PC-3 (cell line): Measurements from ENCODE around the gene DCAF8. TPM values are rescaled to one million over a fixed set of nuclear protein-coding genes. Genes with fewer than 3 reads are reported as not detected.

Experiments
- ATAC-seq: fragments of 200-7000 bp; cut with Tn5 transposase; 2 replicates; pipeline ENCODE4 v1.9.1; 2020; ENCODE audit warnings: mild to moderate bottlenecking, moderate library complexity
- BruUV-seq: library from RNA; stranded (reverse); fragments of 400-500 nt; replicated peaks from 2 replicates; lab custom pipeline; 2021; lab: Mats Ljungman, UMichigan
- CTCF ChIA-PET: fragments of 300-600 bp; sonication (Branson Sonifier 250); formaldehyde crosslinking; loops from one replicate; lab custom pipeline; 2022; ENCODE audit warnings: antibody characterized with exemption; lab: Charles Lee
- POLR2A ChIA-PET: fragments of 300-600 bp; sonication (Branson Sonifier 250); formaldehyde crosslinking; loops from one replicate; lab custom pipeline; 2022; ENCODE audit warnings: antibody characterized with exemption; ENCODE audit not compliant: unreplicated experiment; lab: Charles Lee
- DNase-seq: peaks from one replicate; pipeline ENCODE4 v3.0.0-alpha.2; 2015
- H2AFZ ChIP-seq: fragments of 300-600 bp; sonication (generic); 2 replicates; pipeline ENCODE4 v1.6.0; 2016; ENCODE audit warnings: antibody characterized with exemption, low read length
- H3F3A ChIP-seq: fragments of 300-600 bp; sonication (generic); one replicate; pipeline ENCODE4 v1.6.0; 2017; ENCODE audit warnings: antibody characterized with exemption, low read length, control low read depth, mild to moderate bottlenecking; ENCODE audit not compliant: unreplicated experiment
- H3K27ac ChIP-seq: fragments of 300-600 bp; sonication (generic); 2 replicates; pipeline ENCODE4 v1.5.1; 2016; ENCODE audit warnings: mild to moderate bottlenecking, low read length
- H3K27me3 ChIP-seq: fragments of 300-600 bp; sonication (generic); 2 replicates; pipeline ENCODE4 v1.6.1; 2016; ENCODE audit warnings: low read length, mixed read lengths
- H3K36me3 ChIP-seq: fragments of 300-600 bp; sonication (generic); 2 replicates; pipeline ENCODE4 v1.6.1; 2016; ENCODE audit warnings: low read depth, mixed run types, low read length, mixed read lengths
- H3K4me1 ChIP-seq: fragments of 300-600 bp; sonication (generic); 2 replicates; pipeline ENCODE4 v1.5.1; 2016; ENCODE audit warnings: low read length; ENCODE audit not compliant: insufficient read depth
- H3K4me2 ChIP-seq: fragments of 300-600 bp; sonication (generic); 2 replicates; pipeline ENCODE4 v1.6.0; 2016; ENCODE audit warnings: low read length
- H3K4me3 ChIP-seq: fragments of 300-600 bp; sonication (generic); 2 replicates; pipeline ENCODE4 v1.5.1; 2016; ENCODE audit warnings: mild to moderate bottlenecking, low read length, mixed read lengths
- H3K79me2 ChIP-seq: fragments of 300-600 bp; sonication (generic); 2 replicates; pipeline ENCODE4 v1.6.1; 2017; ENCODE audit warnings: low read length, mixed read lengths
- H3K9ac ChIP-seq: fragments of 300-600 bp; sonication (generic); 2 replicates; pipeline ENCODE4 v1.6.0; 2016; ENCODE audit warnings: mild to moderate bottlenecking, low read length
- H3K9me2 ChIP-seq: fragments of 300-600 bp; sonication (generic); replicated peaks from 2 replicates; pipeline ENCODE4 v1.6.1; 2016; ENCODE audit warnings: mixed run types, low read length, mixed read lengths
- H3K9me3 ChIP-seq: fragments of 300-600 bp; sonication (generic); 2 replicates; pipeline ENCODE4 v1.6.1; 2016; ENCODE audit warnings: low read length, mixed read lengths
- H4K20me1 ChIP-seq: fragments of 300-600 bp; sonication (generic); 2 replicates; pipeline ENCODE4 v1.6.1; 2016; ENCODE audit warnings: low read length, mixed read lengths
- CTCF ChIP-seq: fragments of 300-600 bp; sonication (generic); conservative IDR thresholded peaks from 2 replicates; pipeline ENCODE4 v1.5.1; 2017; ENCODE audit warnings: antibody characterized with exemption, low read depth, mild to moderate bottlenecking, low read length
- EZH2 ChIP-seq: fragments of 300-600 bp; sonication (generic); IDR thresholded peaks from one replicate; pipeline ENCODE4 v1.6.1; 2017; ENCODE audit warnings: antibody characterized with exemption, mild to moderate bottlenecking, low read length; ENCODE audit not compliant: unreplicated experiment
- EZH2phosphoT487 ChIP-seq: fragments of 300-600 bp; sonication (generic); IDR thresholded peaks from 2 replicates; pipeline ENCODE4 v1.6.1; 2018; ENCODE audit warnings: mild to moderate bottlenecking, antibody characterized with exemption, low read length, borderline replicate concordance
- intact Hi-C: fragments of 100-400 bp; cut with micrococcal nuclease; formaldehyde crosslinking; loops from 2 replicates; pipeline ENCODE4 v1.9.0; 2023
- total RNA-seq: library from RNA; depleted of rRNA; stranded (reverse); fragments of >200 nt; gene quantifications from 2 replicates; pipeline ENCODE4 v1.2.3, GENCODE V29; 2014

The DCAF8 gene
- total RNA-seq, 1 experiment from 2014 or later, result 122 TPM

GRCh38 chr1:160245434-160245833, 16.9 kb downstream of the DCAF8 start:
- POLR2A ChIA-PET, result interaction anchor here (0.6 kb wide), 1 partner anchor 25 kb away, joined by 6 read pairs; no protein-coding TSS in a partner anchor

GRCh38 chr1:160244209-160244608, 18.1 kb downstream of the DCAF8 start:
- no peaks in the 10 kb centered on the region for H3K9me2 ChIP-seq
- DNase-seq, result peak; percentile 64
- TF ChIP-seq CTCF (no peak), EZH2 (no peak), EZH2phosphoT487 (no peak)
- peaks cover 24% of the 10 kb centered on the region for H4K20me1 ChIP-seq
- H3K4me3 ChIP-seq, result no peak overlapping the region
- no peak overlapping the region for H3K9ac ChIP-seq
- H2AFZ ChIP-seq, result no peak overlapping the region
- intact Hi-C loops, result loop anchor here (2.0 kb wide), 1 partner anchor 51 kb away; no protein-coding TSS in a partner anchor
- ChIA-PET CTCF (interaction anchor here (0.7 to 1.9 kb wide), 4 partner anchors 25 to 143 kb away, joined by 4 to 11 read pairs (median 8); no protein-coding TSS in a partner anchor), POLR2A (interaction anchor here (0.6 to 1.1 kb wide), 2 partner anchors 18 to 39 kb away, joined by 3 to 5 read pairs; no protein-coding TSS in a partner anchor)
- H3F3A ChIP-seq, result no peaks in the 10 kb centered on the region
- H3K79me2 ChIP-seq, result peaks cover 60% of the 10 kb centered on the region
- no peak overlapping the region for H3K27ac ChIP-seq
- H3K36me3 ChIP-seq, result peaks cover 24% of the 10 kb centered on the region
- no peaks in the 10 kb centered on the region for H3K9me3 ChIP-seq
- no peaks in the 10 kb centered on the region for H3K27me3 ChIP-seq
- no peak overlapping the region for H3K4me2 ChIP-seq
- H3K4me1 ChIP-seq, result peaks cover 19% of the 10 kb centered on the region
- no TSS peak for BruUV-seq
- ATAC-seq, result peak; percentile 88

More at GRCh38 chr1:160245434-160245833, 16.9 kb downstream of the DCAF8 start:
- H3K36me3 ChIP-seq, result peaks cover 13% of the 10 kb centered on the region; the same call in 1 of the 2 replicates
- peaks cover 19% of the 10 kb centered on the region for H3K4me1 ChIP-seq
- intact Hi-C loops, result loop anchor here (2.0 kb wide), 1 partner anchor 53 kb away; no protein-coding TSS in a partner anchor
- H3K27ac ChIP-seq, result no peak overlapping the region
- TF ChIP-seq EZH2 (no peak), EZH2phosphoT487 (no peak)
- no peaks in the 10 kb centered on the region for H3F3A ChIP-seq
- H3K9ac ChIP-seq, result no peak overlapping the region
- no peak overlapping the region for H3K4me3 ChIP-seq
- H3K79me2 ChIP-seq, result peaks cover 71% of the 10 kb centered on the region
- CTCF ChIA-PET, result interaction anchor here (1.9 kb wide), 1 partner anchor 46 kb away, joined by 11 read pairs; no protein-coding TSS in a partner anchor
- H3K27me3 ChIP-seq, result no peaks in the 10 kb centered on the region
- H3K9me2 ChIP-seq, result no peaks in the 10 kb centered on the region
- ATAC-seq (no peak), DNase-seq (no peak)
- H4K20me1 ChIP-seq, result peaks cover 24% of the 10 kb centered on the region
- no TSS peak for BruUV-seq
- H3K4me2 ChIP-seq, result no peak overlapping the region
- no peak overlapping the region for H2AFZ ChIP-seq
- H3K9me3 ChIP-seq, result no peaks in the 10 kb centered on the region

- H3K9ac ChIP-seq, result no peak overlapping the region
- ChIA-PET POLR2A (interaction anchor here (0.6 kb wide), 1 partner anchor 18 kb away, joined by 3 read pairs; no protein-coding TSS in a partner anchor), CTCF (interaction anchor here (0.5 to 1.9 kb wide), 5 partner anchors 24 to 1211 kb away, joined by 3 to 11 read pairs (median 7); no protein-coding TSS in a partner anchor)
- intact Hi-C loops, result loop anchor here (2.0 kb wide), 1 partner anchor 51 kb away; no protein-coding TSS in a partner anchor
- no peak overlapping the region for H2AFZ ChIP-seq
- H3K27me3 ChIP-seq, result no peaks in the 10 kb centered on the region
- ATAC-seq (no peak), DNase-seq (no peak)
- TF ChIP-seq EZH2phosphoT487 (no peak), CTCF (no peak), EZH2 (no peak)
- H3K27ac ChIP-seq, result no peak overlapping the region
- H3F3A ChIP-seq, result no peaks in the 10 kb centered on the region
- no peak overlapping the region for H3K4me2 ChIP-seq
- H3K36me3 ChIP-seq, result peaks cover 28% of the 10 kb centered on the region
- no peaks in the 10 kb centered on the region for H3K9me2 ChIP-seq
- H3K4me3 ChIP-seq, result no peak overlapping the region
- H3K9me3 ChIP-seq, result no peaks in the 10 kb centered on the region
- H3K79me2 ChIP-seq, result peaks cover 57% of the 10 kb centered on the region
- H4K20me1 ChIP-seq, result peaks cover 24% of the 10 kb centered on the region
- H3K4me1 ChIP-seq, result peaks cover 19% of the 10 kb centered on the region
- no TSS peak for BruUV-seq
Observed at GRCh38 chr1:160243767-160244166, 18.6 kb downstream of the DCAF8 start.
